ENCODE results near the gene NINJ2.
"Not testable (repeated sequence)": the region's sequence is repeated elsewhere in the genome, so short reads cannot be mapped to it uniquely, and the experiment has no call there.

Gene NINJ2

GRCh38 chr12:581746-582145, 81.5 kb downstream of the NINJ2 start:
- DNase-seq = no peak

GRCh38 chr12:581321-581720, 81.9 kb downstream of the NINJ2 start:
- DNase-seq = no peak

GRCh38 chr12:580813-581212, 82.4 kb downstream of the NINJ2 start:
- DNase-seq = no peak

DNA sequence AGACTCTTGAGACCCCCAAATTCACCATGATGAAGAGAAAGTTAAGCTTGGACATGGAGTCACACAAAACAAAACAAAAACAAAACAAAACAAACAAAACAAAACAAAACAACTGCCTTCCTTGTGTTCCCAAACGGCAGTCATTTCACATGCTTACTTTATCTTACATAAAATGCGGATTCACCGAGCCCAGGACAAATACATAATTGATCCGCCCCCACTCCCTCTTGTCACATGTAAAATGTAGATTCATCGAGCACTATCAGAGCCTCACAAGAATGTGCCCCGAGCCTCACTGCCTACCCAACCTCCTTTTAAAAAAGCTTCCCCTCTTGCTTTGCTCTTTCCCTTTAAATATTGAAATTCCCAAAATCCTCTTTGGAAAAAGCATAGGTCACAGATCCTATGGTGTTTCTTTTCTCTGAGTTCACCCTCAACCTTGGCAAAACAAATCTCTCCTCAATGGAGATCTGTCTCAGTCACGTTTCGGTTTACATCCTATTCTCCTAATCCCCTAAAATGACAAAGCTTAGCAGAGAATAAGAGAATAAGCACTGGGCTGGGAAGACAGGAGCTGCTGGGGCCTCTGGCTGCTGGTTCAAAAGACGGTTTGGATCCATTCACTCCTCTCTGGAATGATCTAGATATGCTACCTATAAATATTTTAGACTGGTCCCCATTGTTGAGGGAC, 83.7 kb downstream of the NINJ2 start:
- no peak for DNase-seq

DNA sequence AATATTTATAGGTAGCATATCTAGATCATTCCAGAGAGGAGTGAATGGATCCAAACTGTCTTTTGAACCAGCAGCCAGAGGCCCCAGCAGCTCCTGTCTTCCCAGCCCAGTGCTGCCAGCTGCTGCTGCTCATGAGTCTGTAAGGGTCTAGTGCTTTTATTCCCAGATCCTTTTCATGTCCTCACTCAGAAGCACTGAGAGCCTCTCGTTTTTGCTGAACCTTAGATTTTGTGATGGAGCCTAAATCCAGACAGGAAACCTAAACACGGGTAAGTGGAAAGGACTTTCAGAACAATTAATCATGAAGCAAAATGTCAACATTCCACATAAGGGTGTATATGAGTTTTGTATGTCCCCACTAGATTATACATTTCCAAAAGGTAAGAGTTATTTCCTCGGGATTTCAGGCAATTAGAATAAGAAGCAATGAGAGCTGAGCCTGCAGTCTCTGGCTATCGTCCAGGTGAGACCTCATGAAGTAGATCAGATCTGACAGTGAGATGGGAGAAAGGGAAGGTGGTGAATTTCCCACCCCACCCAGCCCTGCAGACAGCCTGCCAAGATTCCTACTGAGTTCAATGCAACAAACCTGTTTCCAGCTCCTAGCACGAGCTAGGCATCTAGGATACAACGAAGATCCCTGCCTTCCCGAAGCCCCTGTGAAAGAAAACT, 84.4 kb downstream of the NINJ2 start:
- no peak for DNase-seq

- DNase-seq = not testable (repeated sequence)
Measured at GRCh38 chr12:577994-578747, 85.1 kb downstream of the NINJ2 start.

GRCh38 chr12:576615-577110, 86.6 kb downstream of the NINJ2 start:
- DNase-seq = no peak

DNA sequence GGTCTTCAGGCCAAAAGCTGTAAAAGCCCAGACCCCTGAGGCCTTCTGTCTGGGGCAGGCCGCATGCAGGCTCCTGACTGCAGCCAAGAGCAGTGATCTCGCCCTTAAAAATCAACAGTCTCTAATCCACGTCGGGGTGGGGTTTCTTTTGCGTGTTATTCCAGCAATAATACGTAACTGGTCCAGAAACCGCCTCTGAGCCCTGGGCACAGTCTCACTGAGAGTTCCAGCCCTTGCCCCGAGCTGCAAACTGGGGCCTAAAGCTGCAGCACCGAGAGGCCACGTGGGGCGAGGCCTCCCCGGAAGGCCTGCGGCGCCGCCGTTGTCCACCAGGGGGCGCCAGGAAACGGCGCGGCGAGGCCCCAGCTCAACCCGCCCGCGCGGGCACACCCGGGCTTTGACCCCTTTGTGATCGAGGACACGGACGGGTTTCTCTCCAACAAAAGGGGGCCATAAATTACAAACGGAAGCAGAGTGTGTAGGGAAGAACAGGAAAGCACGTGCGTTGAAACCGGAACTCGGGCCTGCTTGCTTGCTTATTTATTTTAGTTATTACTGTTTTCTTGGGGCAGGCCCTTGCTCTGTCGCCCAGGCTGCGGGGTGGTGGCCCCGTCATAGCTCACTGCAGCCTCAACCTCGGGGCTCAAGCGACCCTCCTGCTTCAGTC, 87.2 kb downstream of the NINJ2 start:
- peak; percentile 86 to 88 for DNase-seq

GRCh38 chr12:575129-575502, 88.1 kb downstream of the NINJ2 start:
- DNase-seq = no peak

- DNase-seq = peak in 1 of 2 experiments; percentile 22
Measured at GRCh38 chr12:574475-575128, 88.6 kb downstream of the NINJ2 start.

GRCh38 chr12:573232-573631, 90.0 kb downstream of the NINJ2 start:
- no peak for DNase-seq

GRCh38 chr12:572532-572899, 90.7 kb downstream of the NINJ2 start:
- no peak for DNase-seq

DNA sequence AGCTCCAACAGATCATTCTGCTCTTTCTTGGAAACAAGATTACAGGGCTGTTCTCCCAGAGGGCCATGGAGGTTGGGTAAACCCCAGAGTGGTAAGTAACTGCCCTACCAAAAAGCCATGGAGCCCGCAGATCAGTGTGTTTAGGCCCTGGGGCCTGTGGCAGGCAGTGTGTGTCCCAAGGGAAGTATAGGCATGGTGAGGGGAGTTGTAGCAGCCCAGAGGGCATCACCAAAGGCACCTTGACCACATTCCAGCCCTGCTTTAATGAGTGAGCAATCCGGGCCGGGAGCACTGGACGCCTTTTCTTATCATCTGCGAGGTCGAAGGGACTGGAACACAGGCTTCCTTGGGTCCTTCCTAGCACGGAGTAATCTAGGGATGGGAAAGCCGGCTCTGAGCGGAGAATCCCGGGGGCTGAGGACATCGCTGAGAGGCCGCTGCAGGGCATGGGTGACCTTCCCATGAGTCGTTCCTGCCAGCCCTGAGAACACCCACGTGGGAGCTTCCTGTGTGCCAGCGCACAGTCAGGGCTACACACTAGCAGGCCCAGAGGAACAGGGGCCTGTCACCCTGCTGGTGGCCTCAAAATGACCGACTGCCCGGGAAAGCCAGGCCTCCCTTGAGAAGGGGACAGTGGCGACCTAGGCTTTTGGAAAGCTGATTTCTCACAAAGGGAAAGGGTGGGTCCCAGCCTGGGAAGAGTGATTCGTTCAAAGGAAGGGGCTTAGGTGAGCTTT, 91.3 kb downstream of the NINJ2 start:
- no peak for DNase-seq

DNA sequence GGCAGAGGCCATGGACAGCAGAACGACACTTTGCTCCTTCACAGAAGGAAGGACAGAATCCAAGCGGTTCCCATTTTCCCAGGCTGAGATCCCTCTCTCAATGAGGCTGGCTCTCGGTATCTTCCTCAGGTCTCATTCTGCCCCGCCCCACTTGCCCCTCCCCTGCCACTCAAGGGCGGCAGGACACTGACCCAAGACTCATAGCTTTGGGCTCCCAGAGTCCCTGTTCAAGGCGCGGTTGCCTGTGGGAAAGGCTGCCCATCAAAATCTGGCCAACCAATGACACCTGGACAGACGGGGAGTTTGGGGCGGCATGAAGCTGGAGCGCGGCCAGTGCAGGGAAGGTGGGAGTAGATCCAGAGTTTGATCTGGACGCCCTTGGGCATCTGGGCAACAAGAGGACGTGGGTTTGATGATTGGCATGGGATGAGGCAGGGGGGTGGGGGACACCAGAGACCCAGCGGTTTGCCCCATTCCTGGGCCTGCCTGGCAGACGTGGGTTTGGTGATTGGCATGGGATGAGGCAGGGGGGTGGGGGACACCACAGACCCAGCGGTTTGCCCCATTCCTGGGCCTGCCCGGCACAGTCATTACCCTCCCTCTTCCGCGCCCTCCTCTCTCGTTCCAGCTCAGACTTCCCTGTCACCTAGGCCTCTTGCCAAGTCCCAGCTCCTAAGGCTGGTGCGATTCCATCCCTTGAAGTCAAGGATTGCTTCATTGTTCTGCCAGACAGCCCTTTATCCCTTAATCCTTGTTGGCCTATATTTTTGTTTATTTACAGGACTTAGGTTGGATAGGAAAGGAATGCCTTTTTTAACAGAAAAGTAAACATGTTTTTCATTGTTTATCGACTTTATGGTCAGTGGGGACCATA, 92.1 kb downstream of the NINJ2 start:
- DNase-seq = no peak

- DNase-seq = no peak
Measured at GRCh38 chr12:570435-570920, 92.8 kb downstream of the NINJ2 start.

- peak; percentile 90 to 91 for DNase-seq
Measured at GRCh38 chr12:569803-570434, 93.3 kb downstream of the NINJ2 start.

GRCh38 chr12:569091-569676, 94.1 kb downstream of the NINJ2 start:
- DNase-seq = no peak

GRCh38 chr12:568486-568885, 94.8 kb downstream of the NINJ2 start:
- no peak for DNase-seq

- DNase-seq = no peak
Measured at GRCh38 chr12:565589-566105, 97.6 kb downstream of the NINJ2 start.

DNA sequence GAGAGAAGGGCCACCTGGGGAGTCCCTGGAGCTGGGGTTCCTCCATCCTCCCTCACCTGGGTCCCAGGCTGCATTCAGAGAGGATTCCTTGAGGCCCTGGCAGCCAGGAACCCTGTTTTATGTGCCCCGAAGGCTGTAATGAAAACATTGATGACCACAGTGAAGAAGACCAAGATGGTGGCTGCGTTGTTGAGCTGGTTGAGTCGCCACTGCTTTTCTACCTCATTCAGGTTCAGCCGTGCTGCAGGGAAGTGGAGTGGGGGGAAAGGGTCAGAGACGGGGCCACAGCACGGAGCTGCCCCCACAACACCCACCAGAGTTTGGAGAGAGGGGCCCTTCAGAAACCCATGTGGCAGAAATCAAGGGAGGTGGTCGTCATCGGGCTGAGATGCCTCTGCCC, 98.1 kb downstream of the NINJ2 start:
- DNase-seq = no peak

All from activated CD4-positive, alpha-beta T cell treated with anti-CD3 and anti-CD28 coated beads, Interleukin-2, amount 50 U/mL, for 48 hours (primary cell).